HepG2 (cell line): ENCODE results near the gene ALX1. TPM values are rescaled to one million over a fixed set of nuclear protein-coding genes. Genes with fewer than 3 reads are reported as not detected.

Experiments used
- ATAC-seq: fragments of 200-7000 bp; cut with Tn5 transposase; 3 replicates; pipeline ENCODE4 v1.9.1; 2020; ENCODE audit warnings: mild to moderate bottlenecking, moderate library complexity
- BruUV-seq: library from RNA; stranded (reverse); fragments of 400-500 nt; replicated peaks from 2 replicates; lab custom pipeline; 2021; lab: Mats Ljungman, UMichigan
- CTCF ChIA-PET: fragments of 300-600 bp; formaldehyde crosslinking; extraction: SDS; loops from one replicate; lab custom pipeline; 2021; ENCODE audit warnings: low total read pairs, inconsistent platforms, low intra/inter-chr PET ratio; lab: Yijun Ruan, JAX
- POLR2A ChIA-PET: fragments of 350-600 bp; sonication (Branson Sonifier 250); formaldehyde crosslinking; loops from one replicate; lab custom pipeline; 2020; ENCODE audit warnings: antibody characterized with exemption, inconsistent platforms; lab: Yijun Ruan, JAX
- DNase-seq: peaks from one replicate; pipeline ENCODE4 v3.0.0-alpha.2; 2015; ENCODE audit warnings: low spot score
- FAIRE-seq: peaks from 3 replicates; lab custom pipeline; 2011; peaks lifted over from hg19 to GRCh38; lab: Jason Lieb, UNC
- H2AFZ ChIP-seq: one replicate; pipeline ENCODE4 v1.6.1; 2011; ENCODE audit warnings: low read length, inconsistent platforms
- H3K27ac ChIP-seq: fragments of 300-600 bp; 3 replicates; pipeline ENCODE4 v1.8.0; 2011; ENCODE audit warnings: mixed run types, mild to moderate bottlenecking, mixed read lengths, low read length, inconsistent platforms; ENCODE audit not compliant: insufficient read depth; ENCODE audit errors: extremely low read length
- H3K27me3 ChIP-seq, 2 experiments: fragments of 200-600 bp in 1 of 2; 2 replicates in 1 of 2; 3 replicates in 1 of 2; pipeline versions ENCODE4 v1.6.0 to v1.8.0; 2011; ENCODE audit warnings: low read length in 2 of 2, mild to moderate bottlenecking in 2 of 2, moderate library complexity in 2 of 2, inconsistent platforms in 1 of 2; ENCODE audit not compliant: insufficient read depth in 2 of 2, control insufficient read depth in 1 of 2
- H3K36me3 ChIP-seq, 2 experiments: fragments of 200-600 bp in 1 of 2; replicated peaks in 1 of 2; 2 replicates in 1 of 2; 3 replicates in 1 of 2; pipeline versions ENCODE4 v1.5.1 to v1.8.0; 2011; ENCODE audit warnings: low read length in 2 of 2, inconsistent platforms in 1 of 2; ENCODE audit not compliant: insufficient read depth in 2 of 2, control insufficient read depth in 1 of 2
- H3K4me1 ChIP-seq: 2 replicates; pipeline ENCODE4 v1.5.1; 2012; ENCODE audit warnings: low read length, inconsistent platforms; ENCODE audit not compliant: insufficient read depth
- H3K4me2 ChIP-seq: 2 replicates; pipeline ENCODE4 v1.6.0; 2011; ENCODE audit warnings: low read depth, low read length, inconsistent platforms
- H3K4me3 ChIP-seq, 3 experiments: fragments of 200-600 bp in 1 of 3; sonication (generic), shearing (Covaris generic) in 1 of 3; replicated peaks in 1 of 3; 2 replicates each; pipeline ENCODE4 v1.5.1; 2011 to 2016; ENCODE audit warnings: low read length in 3 of 3, inconsistent platforms in 2 of 3, low read depth in 2 of 3, mild to moderate bottlenecking in 2 of 3, control low read depth in 1 of 3, mixed read lengths in 1 of 3; ENCODE audit not compliant: insufficient read depth in 1 of 3
- H3K79me2 ChIP-seq: one replicate; pipeline ENCODE4 v1.6.1; 2011; ENCODE audit warnings: low read length, inconsistent platforms; ENCODE audit not compliant: insufficient read depth
- H3K9ac ChIP-seq: 2 replicates; pipeline ENCODE4 v1.6.0; 2011; ENCODE audit warnings: mild to moderate bottlenecking, low read depth, low read length, inconsistent platforms; ENCODE audit not compliant: insufficient read depth
- H3K9me3 ChIP-seq: 2 replicates; pipeline ENCODE4 v1.5.1; 2012; ENCODE audit warnings: mild to moderate bottlenecking, low read length
- H4K20me1 ChIP-seq: 2 replicates; pipeline ENCODE4 v1.6.0; 2011; ENCODE audit warnings: inconsistent platforms, mild to moderate bottlenecking, low read length, moderate library complexity; ENCODE audit not compliant: insufficient read depth
- BRCA1 ChIP-seq: sonication (generic); formaldehyde crosslinking; IDR thresholded peaks from 2 replicates; pipeline ENCODE4 v1.4.0; 2020; ENCODE audit warnings: missing genetic modification reagents
- CENPT ChIP-seq: sonication (generic); formaldehyde crosslinking; IDR thresholded peaks from 2 replicates; pipeline ENCODE4 v1.8.0; 2022; ENCODE audit warnings: low read depth, mild to moderate bottlenecking, moderate library complexity, missing genetic modification reagents
- GLI4 ChIP-seq: sonication (generic); formaldehyde crosslinking; IDR thresholded peaks from 2 replicates; pipeline ENCODE4 v1.5.1; 2020; ENCODE audit warnings: missing genetic modification reagents, mild to moderate bottlenecking, moderate library complexity, borderline replicate concordance
- KLF9 ChIP-seq: IDR thresholded peaks from 2 replicates; pipeline ENCODE4 v1.6.1; 2016; ENCODE audit warnings: low read depth
- MBNL3 ChIP-seq: fragments of 250-450 bp; sonication (Bioruptor Pico); conservative IDR thresholded peaks from 2 replicates; pipeline ENCODE4 v1.8.0; 2022; ENCODE audit warnings: mild to moderate bottlenecking, inconsistent platforms
- PHF20 ChIP-seq: sonication (generic); formaldehyde crosslinking; IDR thresholded peaks from 2 replicates; pipeline ENCODE4 v1.5.0; 2020; ENCODE audit warnings: mild to moderate bottlenecking, missing genetic modification reagents
- POLR2A ChIP-seq, 2 experiments: IDR thresholded peaks; 2 replicates each; pipeline ENCODE4 v1.6.1; 2011; ENCODE audit warnings: low read depth in 2 of 2, low read length in 2 of 2, mild to moderate bottlenecking in 1 of 2, moderate library complexity in 1 of 2; ENCODE audit not compliant: insufficient read depth in 1 of 2
- TMF1 ChIP-seq: sonication (generic); formaldehyde crosslinking; IDR thresholded peaks from 2 replicates; pipeline ENCODE4 v1.8.1; 2022; ENCODE audit warnings: low read depth, missing genetic modification reagents
- ZHX2 ChIP-seq, 2 experiments: sonication (generic) in 1 of 2; formaldehyde crosslinking in 1 of 2; IDR thresholded peaks; 2 replicates each; pipeline versions ENCODE4 v1.6.1 to v1.9.0; 2014 to 2022; ENCODE audit warnings: antibody characterized with exemption in 1 of 2, borderline replicate concordance in 1 of 2, inconsistent platforms in 1 of 2, low read depth in 1 of 2, missing genetic modification reagents in 1 of 2
- ZKSCAN5 ChIP-seq: sonication (generic); formaldehyde crosslinking; IDR thresholded peaks from 2 replicates; pipeline ENCODE4 v1.5.1; 2020; ENCODE audit warnings: mild to moderate bottlenecking, missing genetic modification reagents
- ZMYM2 ChIP-seq: sonication (generic); formaldehyde crosslinking; IDR thresholded peaks from 2 replicates; pipeline ENCODE4 v1.8.0; 2022; ENCODE audit warnings: mild to moderate bottlenecking, missing genetic modification reagents
- ZNF503 ChIP-seq: sonication (generic); formaldehyde crosslinking; IDR thresholded peaks from 2 replicates; pipeline ENCODE4 v1.4.0; 2020; ENCODE audit warnings: missing genetic modification reagents
- WGBS: methylation state at CpG from one replicate; pipeline ENCODE4 v1.1.6; 2017; ENCODE audit warnings: low lambda C conversion rate; 5-methylcytosine and 5-hydroxymethylcytosine counted together
- in situ Hi-C: cut with HindIII; loops from 2 replicates; pipeline ENCODE4 v1.10.0; 2017; ENCODE audit warnings: low pct_unique_long_range_greater_than_20kb; ENCODE audit not compliant: extremely low pct_ligation_motif_present
- intact Hi-C: fragments of 100-400 bp; cut with micrococcal nuclease; formaldehyde crosslinking; loops from one replicate; pipeline ENCODE4 v1.10.0; 2022; ENCODE audit not compliant: unreplicated experiment
- polyA plus RNA-seq, 8 experiments: library from polyadenylated mRNA; depleted of rRNA in 3 of 8; stranded (reverse) in 7 of 8; unstranded in 1 of 8; fragments of >200 nt; fragmentation: Illumina TruSeq in 4 of 8; extraction: Trizol in 4 of 8; gene quantifications; 2 replicates each; pipeline versions ENCODE4 v1.2.1 to v1.2.3, GENCODE V29; 2011 to 2016; ENCODE audit warnings: low read depth in 4 of 8, missing spikeins in 1 of 8, mixed read lengths in 1 of 8; ENCODE audit not compliant: insufficient read depth in 1 of 8
- total RNA-seq, 5 experiments: library from RNA; depleted of rRNA; stranded (reverse); fragments of >200 nt; fragmentation: Illumina TruSeq; extraction: Trizol; gene quantifications; 2 replicates each; pipeline ENCODE4 v1.2.3, GENCODE V29; 2016; ENCODE audit warnings: low read depth in 1 of 5

ALX1 gene
- total and polyA plus RNA-seq, 2 of the 13 experiments (the other 11 are each of a cell fraction or from before 2014, with no cell fraction given) = not detected

DNA sequence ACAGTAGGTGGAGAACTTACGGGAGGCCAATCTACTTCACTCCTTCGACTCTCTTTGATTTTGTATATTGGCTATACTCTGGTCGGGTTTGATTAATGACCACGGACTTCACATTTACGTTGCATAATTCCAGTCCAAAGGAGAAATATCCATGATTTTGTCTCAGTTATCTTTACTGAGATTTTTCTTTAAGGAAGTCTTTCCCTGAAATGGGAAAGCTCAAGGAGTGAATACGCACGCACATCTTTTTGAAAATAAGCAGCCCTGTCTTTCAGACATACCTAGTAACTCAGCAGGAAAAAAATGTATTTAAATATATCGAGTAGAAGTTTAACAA, 5.7 kb upstream of the ALX1 start:
- TF ChIP-seq CENPT (CRISPR knock-in tag) (no peak), KLF9 (no peak), GLI4 (CRISPR knock-in tag) (no peak), PHF20 (CRISPR knock-in tag) (no peak), ZHX2 (IDR thresholded peaks at IDR 0.05; ENCODE audit: low read depth) (no peak), ZHX2 (CRISPR knock-in tag; IDR thresholded peaks at IDR 0.05; ENCODE audit: borderline replicate concordance) (no peak), POLR2A (IDR thresholded peaks at IDR 0.05; ENCODE audit: insufficient read depth in 1 of 2, low read depth in 2 of 2, low read length in 2 of 2) (no peak), TMF1 (CRISPR knock-in tag) (no peak), ZNF503 (CRISPR knock-in tag) (no peak), MBNL3 (CRISPR knock-in tag) (no peak), BRCA1 (no peak), ZKSCAN5 (no peak), ZMYM2 (CRISPR knock-in tag) (no peak)
- Histone ChIP-seq H4K20me1 (no peaks in the 10 kb centered on the region), H3K4me1 (no peaks in the 10 kb centered on the region), H3K4me2 (no peak overlapping the region), H2AFZ (no peak overlapping the region), H3K36me3 (no peaks in the 10 kb centered on the region), H3K79me2 (no peaks in the 10 kb centered on the region), H3K9me3 (no peaks in the 10 kb centered on the region), H3K27ac (no peak overlapping the region), H3K9ac (no peak overlapping the region), H3K4me3 (no peak overlapping the region), H3K27me3 (peaks cover 0 to 24% of the 10 kb centered on the region in 2 experiments; a peak in 1 of 5 replicates)
- ChIA-PET POLR2A (no interaction called here), CTCF (no interaction called here)
- no peak for DNase-seq
- in situ Hi-C loops (no loop called here), intact Hi-C loops (no loop called here)
- FAIRE-seq = no peak
- WGBS = 21% methylated on average over 8 of the region's 8 CpGs
- no TSS peak for BruUV-seq
- ATAC-seq = no peak
